Measurements from ENCODE around the gene RHEX.
"Not testable (repeated sequence)": the region's sequence is repeated elsewhere in the genome, so short reads cannot be mapped to it uniquely, and the experiment has no call there.

Gene RHEX, protein sequence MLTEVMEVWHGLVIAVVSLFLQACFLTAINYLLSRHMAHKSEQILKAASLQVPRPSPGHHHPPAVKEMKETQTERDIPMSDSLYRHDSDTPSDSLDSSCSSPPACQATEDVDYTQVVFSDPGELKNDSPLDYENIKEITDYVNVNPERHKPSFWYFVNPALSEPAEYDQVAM

DNA sequence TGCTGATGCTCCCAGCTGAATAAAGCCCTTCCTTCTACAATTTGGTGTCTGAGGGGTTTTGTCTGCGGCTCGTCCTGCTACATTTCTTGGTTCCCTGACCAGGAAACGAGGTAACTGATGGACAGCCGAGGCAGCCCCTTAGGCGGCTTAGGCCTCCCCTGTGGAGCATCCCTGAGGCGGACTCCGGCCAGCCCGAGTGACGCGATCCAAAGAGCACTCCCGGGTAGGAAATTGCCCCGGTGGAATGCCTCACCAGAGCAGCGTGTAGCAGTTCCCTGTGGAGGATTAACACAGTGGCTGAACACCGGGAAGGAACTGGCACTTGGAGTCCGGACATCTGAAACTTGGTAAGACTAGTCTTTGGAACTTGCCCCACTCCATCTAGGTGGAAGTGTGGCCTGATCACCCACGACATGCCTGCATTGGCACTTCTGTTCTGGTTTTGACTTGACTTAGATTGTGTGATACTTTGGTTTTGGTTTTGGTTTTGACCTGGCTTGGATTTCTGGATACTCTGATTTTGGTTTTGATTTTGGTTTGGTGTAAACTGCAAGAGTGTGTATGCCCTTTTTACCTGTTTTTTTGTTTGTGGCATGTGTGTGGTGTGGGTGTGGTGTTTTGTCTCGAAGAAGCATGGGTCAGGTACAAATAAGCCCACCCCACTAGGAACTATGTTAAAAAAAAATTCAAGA is at the start of gene RHEX:
Gene RHEX, plus strand, starts transcription at position 255 of the 692 bp plus-strand sequence. CDS start 44,656 bp downstream, outside the sequence.
- in situ Hi-C loops (cut with MboI; ENCODE audit: low sequenced_read_pairs) = not testable (repeated sequence)

DNA sequence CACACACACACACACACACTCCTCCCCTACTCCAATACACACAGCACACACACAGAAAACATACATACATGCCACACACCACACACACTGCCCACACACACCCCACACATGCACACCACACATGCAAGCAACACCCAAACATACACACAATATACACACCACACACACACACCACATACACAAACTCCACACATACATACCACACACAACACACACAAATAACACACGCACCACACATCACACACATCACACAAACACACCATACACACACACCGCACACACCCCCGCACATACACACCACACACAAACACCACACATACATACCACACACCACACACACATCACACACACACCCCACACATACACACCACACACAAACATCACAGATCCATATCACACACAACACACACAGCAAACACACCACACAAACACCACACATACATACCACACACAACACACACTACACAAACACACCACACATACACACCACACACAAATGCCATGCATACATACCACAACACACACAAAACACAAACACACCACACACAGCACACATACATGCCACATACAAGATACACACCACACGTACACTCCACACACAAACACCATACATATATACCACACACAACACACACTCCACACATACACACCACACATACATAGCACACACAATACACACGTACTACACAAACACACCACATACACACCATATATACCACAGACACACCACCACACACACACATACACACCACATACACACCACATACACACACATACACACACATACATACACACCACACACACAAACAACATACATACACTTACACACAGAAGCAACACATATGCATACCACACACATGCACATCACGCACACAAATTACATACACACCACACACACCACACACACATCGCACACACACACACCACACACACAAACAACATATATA is 48.8 kb upstream of the RHEX start:
- in situ Hi-C loops (cut with MboI; ENCODE audit: low sequenced_read_pairs) = no loop called here

DNA sequence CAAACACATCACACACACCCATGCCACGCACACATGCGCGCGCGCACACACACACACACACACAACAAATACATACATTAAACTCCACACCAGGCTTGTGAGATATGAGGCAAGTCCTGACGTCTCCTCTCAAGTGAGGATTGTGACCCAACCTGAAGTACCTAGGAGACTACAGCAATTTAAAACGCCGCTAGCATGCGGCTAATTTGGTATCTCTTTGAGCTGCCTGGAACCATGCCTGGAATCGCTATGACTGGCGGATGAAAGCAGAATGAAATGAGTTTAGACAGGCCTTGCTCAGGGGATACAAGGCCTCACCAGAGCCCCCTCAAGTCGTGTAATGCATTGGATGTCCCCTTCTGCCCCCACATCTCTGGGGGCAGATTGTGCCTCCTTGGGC is 48.1 kb upstream of the RHEX start:
- in situ Hi-C loops (cut with MboI; ENCODE audit: low sequenced_read_pairs) = no loop called here

DNA sequence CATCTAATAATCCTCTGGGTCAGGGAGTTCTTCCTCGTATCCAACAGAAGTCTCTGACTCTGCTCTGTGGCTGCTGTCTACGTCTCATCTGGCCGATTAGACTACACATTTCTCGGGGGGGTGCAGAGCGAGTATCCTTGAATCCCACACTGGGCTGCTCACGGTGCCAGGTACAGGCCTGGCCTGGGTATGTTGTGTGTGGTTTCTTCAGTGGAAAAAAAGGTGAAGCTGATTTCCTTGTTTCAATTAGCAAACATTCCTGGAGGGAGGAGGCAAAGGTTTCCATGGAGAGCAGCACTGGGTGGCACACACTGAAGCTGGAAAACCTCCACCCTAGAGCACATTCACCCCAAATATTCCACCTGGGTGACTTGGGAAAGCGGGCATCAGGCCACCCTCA is 47.7 kb upstream of the RHEX start:
- in situ Hi-C loops (cut with MboI; ENCODE audit: low sequenced_read_pairs) = no loop called here

DNA sequence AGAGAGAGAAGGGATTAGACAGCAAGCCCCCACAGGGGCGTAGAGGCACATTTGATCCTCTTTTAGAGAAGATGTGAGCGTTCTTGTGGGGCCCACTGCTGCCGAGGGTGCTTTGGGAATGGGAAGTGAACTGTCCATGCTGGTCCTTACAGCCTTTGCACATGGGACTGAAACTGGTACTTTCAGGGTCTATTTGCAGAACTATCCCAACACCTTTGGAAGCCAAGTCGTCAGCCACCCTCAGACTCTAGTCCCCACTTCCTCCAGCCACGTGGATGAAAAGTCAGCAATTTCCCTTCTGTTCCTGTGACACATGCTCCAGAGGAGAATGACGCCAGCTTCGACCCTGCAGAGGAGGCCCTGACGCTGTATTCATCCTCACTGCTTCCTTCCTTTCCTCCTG is 47.2 kb upstream of the RHEX start:
- in situ Hi-C loops (cut with MboI; ENCODE audit: low sequenced_read_pairs) = no loop called here

DNA sequence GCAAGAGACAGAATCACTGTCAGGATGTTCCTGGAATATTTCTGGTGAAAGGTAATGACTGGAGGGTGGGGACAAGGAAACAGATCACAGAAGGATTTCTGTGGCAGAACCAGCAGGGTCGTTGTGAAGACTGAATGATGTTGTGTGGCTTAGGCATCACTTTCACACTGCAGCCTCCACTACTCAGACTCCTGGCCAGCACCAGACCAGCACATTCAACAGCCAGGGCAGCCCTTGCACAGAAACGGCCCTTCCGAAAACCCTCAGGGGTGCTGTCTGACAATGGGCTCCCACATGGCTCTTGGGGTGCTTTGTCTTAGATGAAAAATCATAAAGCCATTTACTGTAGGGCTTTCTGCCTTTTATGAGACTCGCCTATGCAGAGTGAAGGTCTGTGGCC is 46.0 kb upstream of the RHEX start:
- in situ Hi-C loops (cut with MboI; ENCODE audit: low sequenced_read_pairs) = no loop called here

DNA sequence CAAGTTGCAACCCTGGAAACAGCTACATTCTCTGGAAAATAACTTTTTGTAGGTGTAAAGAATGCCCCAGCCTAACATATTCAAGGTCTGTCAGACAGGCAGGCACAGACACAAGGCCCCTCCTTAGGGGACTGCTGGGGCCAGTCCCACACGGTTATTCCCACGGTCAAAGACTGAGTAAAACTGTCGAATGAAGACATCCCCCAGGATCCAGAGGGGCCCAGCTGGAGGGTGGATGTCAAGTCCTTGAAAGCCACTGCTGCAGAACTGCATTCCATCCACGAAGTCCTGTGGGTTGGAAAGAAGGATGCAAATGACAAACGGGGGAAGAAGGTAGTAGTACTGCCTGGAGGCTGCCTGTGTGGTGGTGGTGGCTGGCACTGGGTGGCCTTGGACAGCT is 42.9 kb upstream of the RHEX start:
- in situ Hi-C loops (cut with MboI; ENCODE audit: low sequenced_read_pairs) = no loop called here

DNA sequence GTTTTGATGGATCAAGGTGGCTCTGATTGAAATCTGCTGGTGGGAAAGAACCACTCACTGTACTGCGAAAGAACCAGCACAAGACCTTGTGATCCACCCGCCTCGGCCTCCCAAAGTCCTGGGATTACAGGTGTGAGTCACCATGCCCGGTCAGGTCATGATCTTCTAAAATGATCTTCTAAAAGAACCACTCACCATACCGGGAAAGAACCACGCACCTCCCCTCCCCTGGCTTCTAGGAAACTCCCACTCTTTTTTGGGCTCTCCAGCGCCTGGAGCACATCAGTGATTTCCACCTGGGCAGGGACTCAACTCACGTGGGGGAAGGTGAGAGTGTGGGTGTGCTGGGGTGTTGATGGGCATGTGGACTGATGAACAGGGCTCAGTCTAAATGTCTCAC is 41.9 kb upstream of the RHEX start:
- in situ Hi-C loops (cut with MboI; ENCODE audit: low sequenced_read_pairs) = no loop called here

DNA sequence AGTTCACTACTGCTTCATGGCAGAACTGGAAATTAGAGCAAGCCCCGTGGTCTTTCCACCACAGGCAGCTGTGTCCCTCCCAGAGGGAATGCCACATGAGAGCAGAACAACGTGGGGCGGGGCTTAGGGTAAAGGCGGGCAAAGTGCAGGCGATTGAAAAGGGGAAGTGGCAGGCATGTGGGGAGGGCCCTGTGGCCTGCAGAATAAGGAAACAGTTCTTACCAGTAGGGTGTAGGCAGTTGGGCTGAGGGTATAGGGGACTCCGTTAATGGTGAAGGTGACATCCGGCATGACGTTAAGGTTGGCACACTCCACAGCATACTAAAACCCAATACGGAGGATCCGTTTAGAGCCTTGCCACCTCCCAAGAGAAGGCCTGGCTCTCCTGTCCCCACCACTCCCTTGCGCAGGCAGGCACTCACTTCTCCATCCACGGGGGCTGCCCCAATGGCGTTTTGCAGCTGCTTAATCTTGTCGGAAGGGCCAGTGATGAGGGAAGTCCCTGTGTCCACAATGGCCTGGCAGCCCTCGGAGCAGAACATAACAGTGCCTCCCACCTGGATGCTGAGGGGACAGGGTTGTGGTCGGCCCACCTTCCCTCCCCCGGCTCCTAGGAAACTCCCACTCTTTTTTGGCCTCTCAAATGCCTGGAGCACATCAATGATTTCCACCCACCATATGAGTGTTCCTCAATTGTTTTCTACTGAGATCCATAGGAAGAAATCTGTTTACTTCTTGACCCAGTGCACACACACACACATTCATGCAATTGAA is 40.7 kb upstream of the RHEX start:
- in situ Hi-C loops (cut with MboI; ENCODE audit: low sequenced_read_pairs) = no loop called here

DNA sequence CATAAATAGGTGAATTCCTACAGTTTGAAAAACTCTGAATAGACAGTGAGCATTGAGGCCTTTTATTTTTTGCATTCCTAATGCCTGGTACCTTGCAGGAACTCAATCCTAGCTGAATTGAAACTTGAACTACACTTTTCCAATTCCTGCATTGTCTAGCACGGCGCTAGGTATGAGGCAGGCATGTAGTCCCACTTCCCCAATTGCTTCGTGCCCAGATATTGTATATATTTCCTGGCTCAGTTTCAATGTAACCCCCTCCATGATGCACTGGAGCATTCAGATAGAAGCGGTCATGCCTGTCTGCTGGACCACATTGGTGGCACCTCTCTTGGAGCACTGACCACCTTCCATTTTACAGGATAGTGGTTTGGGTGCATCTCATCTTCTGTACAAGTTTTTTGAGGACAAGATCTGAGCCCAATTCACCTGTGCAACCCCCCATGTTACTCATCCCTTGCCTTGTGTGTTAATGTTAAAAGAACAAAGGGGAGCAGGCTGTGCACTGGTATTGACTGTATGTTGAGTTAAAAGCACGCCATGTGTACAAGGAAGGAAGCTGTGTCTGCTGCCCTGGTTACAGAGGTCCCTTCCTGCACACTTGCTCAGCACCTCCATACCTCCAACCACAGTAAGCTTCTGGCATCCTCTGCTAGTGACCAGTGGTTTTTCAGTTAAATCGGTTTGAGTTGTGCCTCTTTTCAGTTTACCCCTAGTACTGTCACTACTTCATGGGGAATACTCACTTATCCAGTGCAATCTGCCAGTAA is 39.8 kb upstream of the RHEX start:
- in situ Hi-C loops (cut with MboI; ENCODE audit: low sequenced_read_pairs) = no loop called here

DNA sequence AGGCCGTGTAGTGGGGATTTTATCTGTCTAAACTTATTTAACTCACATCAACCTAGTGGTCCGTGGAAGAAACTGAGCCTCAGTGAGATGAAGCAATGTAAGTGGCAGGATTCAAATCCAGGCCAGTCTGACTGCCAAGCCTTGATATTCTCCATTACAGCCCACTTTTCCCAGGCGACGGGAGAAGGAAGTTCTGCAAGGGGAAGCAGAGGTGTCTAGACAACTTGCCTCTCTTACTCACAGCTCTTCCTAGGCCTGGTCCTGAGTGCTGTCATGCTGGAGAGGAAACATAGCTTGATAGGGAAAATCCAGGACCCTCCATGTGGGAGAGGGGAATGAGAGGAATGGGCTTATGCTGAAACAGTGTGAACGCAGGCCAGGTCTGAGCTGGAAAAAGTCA is 38.4 kb upstream of the RHEX start:
- in situ Hi-C loops (cut with MboI; ENCODE audit: low sequenced_read_pairs) = no loop called here

DNA sequence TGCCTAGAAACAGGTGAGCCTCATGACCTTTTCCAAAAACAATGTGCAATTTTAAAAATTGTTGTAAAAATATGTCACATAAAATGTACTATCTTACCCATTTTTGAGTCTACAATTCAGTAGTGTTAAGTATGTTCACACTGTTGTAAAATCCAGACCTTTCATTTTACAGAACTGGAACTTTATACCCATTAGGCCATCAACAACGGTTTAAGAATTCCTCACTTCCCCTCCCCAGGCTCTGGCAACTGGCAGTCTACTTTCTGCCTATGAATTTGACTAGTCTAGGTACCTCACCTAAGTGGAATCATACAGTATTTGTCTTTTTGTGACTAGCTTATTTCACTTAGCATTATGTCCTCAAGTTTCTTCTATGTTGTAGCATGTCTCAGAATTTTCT is 37.9 kb upstream of the RHEX start:
- in situ Hi-C loops (cut with MboI; ENCODE audit: low sequenced_read_pairs) = no loop called here

DNA sequence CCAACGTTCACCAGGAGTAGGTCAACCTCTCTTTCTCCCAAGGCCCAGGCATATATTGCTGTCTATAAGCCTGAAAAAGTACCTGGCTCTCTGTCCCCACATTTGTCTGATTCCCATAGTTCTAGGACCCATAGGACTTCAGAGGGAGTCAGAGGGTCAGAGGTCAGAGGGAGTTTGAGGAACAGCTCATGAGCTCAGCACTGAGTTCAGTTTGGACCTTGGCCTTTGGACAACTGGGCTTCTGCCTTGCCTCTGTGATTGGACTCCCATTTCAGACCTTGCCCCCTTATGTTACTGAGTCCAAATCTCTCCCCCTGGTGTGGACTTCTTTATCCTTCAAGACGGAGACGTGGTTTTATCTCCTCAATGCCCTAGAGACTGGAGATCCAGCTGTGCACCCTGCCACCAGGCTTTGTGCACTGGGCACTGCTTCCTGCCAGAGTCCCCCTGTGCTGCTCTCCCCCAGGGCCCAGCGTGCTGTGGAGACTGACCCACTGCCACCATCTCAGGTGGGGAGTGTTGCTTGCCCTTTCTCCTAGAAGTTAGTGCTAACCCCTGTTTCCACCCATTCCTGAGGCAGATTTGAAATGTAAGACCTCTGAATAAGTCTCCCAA is 32.5 kb upstream of the RHEX start:
- in situ Hi-C loops (cut with MboI; ENCODE audit: low sequenced_read_pairs) = no loop called here

DNA sequence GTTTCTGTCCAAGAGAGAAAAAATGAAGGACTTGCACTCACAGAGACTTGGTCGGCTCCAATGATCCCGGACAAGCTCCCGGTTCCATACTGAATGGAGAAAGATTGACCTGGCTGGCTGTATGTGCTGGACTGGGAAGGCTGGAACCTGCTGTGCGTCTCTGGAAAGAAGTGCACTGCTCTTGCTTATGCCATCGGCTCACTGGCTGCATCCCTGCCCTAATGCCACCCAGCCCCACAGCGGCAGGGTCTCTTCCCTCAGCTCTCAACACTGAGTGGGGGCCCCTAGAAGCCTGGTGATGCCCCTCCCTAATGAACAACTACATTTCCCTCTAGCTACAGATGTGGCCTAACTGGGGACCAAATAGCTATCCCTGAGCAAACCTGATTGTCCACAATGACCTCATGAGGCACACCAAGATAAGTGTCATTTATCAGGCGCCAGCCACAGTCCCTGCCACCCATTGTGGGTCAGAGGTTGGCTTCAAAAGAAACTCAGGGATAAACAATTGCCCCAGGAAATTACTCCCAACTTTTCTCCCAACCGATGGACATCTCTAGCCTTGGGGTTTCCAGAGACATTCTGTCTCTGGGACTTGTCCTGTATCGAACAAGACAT is 31.9 kb upstream of the RHEX start:
- in situ Hi-C loops (cut with MboI; ENCODE audit: low sequenced_read_pairs) = no loop called here

DNA sequence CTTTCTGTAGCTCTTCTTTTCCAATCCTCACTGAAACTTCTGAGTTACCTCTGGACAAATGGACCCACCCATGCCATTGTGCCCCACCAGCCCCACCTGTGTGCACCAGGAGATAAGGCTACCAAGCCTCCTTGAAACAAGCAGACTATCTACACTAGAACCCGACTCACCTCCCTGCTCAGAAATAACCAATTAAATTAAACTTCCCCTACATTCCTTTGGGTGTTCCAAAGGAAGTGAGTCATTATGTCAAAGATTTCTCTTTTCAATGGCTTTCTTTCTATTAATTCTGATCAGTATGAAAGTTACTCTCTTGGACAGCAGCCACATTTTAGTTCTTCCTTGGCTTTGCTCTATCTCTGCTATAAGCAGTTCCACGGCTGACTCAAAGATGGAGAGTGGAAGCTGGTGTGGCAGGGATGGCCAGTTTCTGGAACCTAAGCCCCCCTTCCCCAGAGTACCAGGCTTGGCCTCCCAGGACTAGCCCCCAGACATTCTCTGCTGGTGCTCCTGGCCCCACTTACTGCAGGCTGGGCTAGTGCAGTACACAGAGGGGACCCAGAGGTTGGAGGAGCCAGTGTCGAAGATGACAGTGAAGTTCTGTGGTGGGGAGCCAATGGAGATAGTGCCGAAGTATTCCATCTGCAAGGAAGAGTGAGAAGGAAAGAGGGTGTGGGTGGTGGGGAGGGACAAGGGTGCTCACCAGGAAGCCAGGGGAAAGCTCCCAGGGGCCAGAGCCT is 31.2 kb upstream of the RHEX start:
- in situ Hi-C loops (cut with MboI; ENCODE audit: low sequenced_read_pairs) = no loop called here

DNA sequence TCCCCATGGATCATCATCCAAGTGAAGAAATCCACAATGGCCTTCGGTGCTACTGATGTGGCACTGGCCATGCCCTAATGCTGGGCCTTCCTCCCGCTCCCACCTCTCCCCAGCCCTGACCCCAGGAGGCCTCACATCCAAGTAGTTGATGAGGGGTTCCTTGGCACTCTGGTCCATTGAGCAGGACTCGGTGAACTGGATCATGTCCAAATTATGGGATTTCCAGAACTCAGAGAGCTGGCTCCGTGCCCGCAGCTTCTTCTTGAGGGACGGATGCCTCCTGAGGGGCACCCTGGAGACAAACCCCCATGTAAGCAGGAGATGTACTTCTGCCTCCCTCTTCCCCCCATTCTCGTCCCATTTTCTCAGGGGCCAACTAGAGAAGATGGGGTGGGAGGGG is 30.2 kb upstream of the RHEX start:
- in situ Hi-C loops (cut with MboI; ENCODE audit: low sequenced_read_pairs) = no loop called here

DNA sequence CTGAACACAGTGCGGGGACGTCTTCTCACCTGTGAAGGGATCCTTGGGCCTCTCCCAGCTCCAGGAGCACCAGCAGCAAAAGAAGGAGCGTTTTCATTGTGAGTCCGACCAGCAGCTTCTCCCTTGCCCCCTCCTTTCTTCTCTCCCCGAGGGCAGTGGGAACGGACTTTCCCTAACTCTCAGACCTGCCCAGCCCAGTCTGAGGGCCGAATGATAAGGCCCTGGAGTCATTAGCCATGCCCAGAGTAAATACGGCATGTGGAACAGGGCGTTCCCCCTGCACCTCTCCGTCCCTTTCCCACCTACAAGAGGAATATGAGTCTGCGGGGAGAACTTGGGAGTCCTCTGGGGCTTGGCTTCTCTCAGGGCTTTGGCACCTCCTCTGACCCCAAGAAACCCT is 29.3 kb upstream of the RHEX start, which contains the start of gene CTSE:
Gene CTSE, minus strand, starts transcription at position 201 of the 400 bp plus-strand sequence. Its CDS starts 104 bp downstream, at position 97.
- in situ Hi-C loops (cut with MboI; ENCODE audit: low sequenced_read_pairs) = no loop called here

DNA sequence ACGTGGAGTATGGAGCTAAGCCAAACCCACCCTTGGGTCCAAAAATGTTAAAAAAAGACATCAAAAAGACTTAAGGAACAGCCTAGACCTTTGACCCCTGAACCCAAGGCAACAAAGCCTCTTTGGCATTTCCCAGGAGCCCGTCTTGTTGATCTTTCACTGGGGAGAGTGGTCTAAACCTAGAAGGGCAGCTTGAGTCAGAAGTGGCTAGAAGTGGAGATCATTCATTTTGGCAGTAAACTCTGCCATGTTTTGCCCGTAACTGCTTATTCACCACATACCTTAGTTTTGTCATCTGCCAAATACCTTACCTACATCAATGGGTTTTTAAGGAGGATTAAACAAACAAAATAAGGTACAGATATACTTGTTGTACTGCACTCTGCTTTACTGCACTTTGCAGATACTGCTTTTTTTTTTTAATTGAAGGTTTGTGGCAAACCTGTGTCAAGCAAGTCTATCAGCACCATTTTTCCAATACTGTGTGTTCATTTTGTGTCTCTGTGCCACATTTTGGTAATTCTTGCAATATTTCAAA is 27.6 kb upstream of the RHEX start:
- in situ Hi-C loops (cut with MboI; ENCODE audit: low sequenced_read_pairs) = no loop called here

Measured in hTERT RPE-1 (cell line).